ENCODE measurements around the gene PRG3. TPM values are rescaled to one million over a fixed set of nuclear protein-coding genes. Genes with fewer than 3 reads are reported as not detected.
A peak's percentile ranks its signal among the peaks of the same experiment; 100 is the strongest.

PRG3 gene
- total RNA-seq, 4 donors from 2014 or later = not detected

- Histone ChIP-seq H3K36me3 (no peaks in the 10 kb centered on the region), H3K27ac (no peak overlapping the region), H3K4me3 (no peak overlapping the region), H3K4me1 (peaks cover 23% of the 10 kb centered on the region), H3K27me3 (no peaks in the 10 kb centered on the region), H3K9me3 (no peaks in the 10 kb centered on the region)
- TF ChIP-seq POLR2A (IDR thresholded peaks at IDR 0.05) (no peak), EP300 (IDR thresholded peaks at IDR 0.05) (no peak), POLR2AphosphoS5 (IDR thresholded peaks at IDR 0.05) (no peak), CTCF (IDR thresholded peaks at IDR 0.05) (no peak)
- no peak for DNase-seq (ENCODE audit: low spot score in 2 of 2)
- WGBS = 86% methylated on average over 4 of the region's 4 CpGs
Observed at GRCh38 chr11:57353852-57354251, 27.1 kb downstream of the PRG3 start.

GRCh38 chr11:57353446-57353845, 27.5 kb downstream of the PRG3 start:
- no peaks in the 10 kb centered on the region for H3K36me3 ChIP-seq
- WGBS = 41% methylated on average over 4 of the region's 4 CpGs
- no peak overlapping the region for H3K27ac ChIP-seq

GRCh38 chr11:57353036-57353435, 27.9 kb downstream of the PRG3 start:
- 68% methylated on average over 5 of the region's 5 CpGs for WGBS
- no peaks in the 10 kb centered on the region for H3K9me3 ChIP-seq
- no peak for DNase-seq (ENCODE audit: low spot score in 2 of 2)
- H3K27ac ChIP-seq = no peak overlapping the region
- peaks cover 17% of the 10 kb centered on the region for H3K4me1 ChIP-seq
- H3K4me3 ChIP-seq = no peak overlapping the region
- H3K36me3 ChIP-seq = no peaks in the 10 kb centered on the region
- TF ChIP-seq POLR2A (IDR thresholded peaks at IDR 0.05) (no peak), POLR2AphosphoS5 (IDR thresholded peaks at IDR 0.05) (no peak), CTCF (IDR thresholded peaks at IDR 0.05) (no peak), EP300 (IDR thresholded peaks at IDR 0.05) (no peak)
- H3K27me3 ChIP-seq = no peaks in the 10 kb centered on the region

More at GRCh38 chr11:57353446-57353845, 27.5 kb downstream of the PRG3 start:
- H3K4me1 ChIP-seq = peaks cover 21% of the 10 kb centered on the region
- no peak for DNase-seq (ENCODE audit: low spot score in 2 of 2)
- H3K4me3 ChIP-seq = no peak overlapping the region
- H3K9me3 ChIP-seq = no peaks in the 10 kb centered on the region
- no peaks in the 10 kb centered on the region for H3K27me3 ChIP-seq
- TF ChIP-seq POLR2A (IDR thresholded peaks at IDR 0.05) (no peak), CTCF (IDR thresholded peaks at IDR 0.05) (no peak), POLR2AphosphoS5 (IDR thresholded peaks at IDR 0.05) (no peak), EP300 (IDR thresholded peaks at IDR 0.05) (no peak)

GRCh38 chr11:57349491-57350274, 31.3 kb downstream of the PRG3 start:
- DNase-seq (ENCODE audit: low spot score in 2 of 2) = peak; percentile 82 to 86
- no peaks in the 10 kb centered on the region for H3K9me3 ChIP-seq
- peaks cover 16% of the 10 kb centered on the region for H3K4me1 ChIP-seq
- H3K36me3 ChIP-seq = no peaks in the 10 kb centered on the region
- TF ChIP-seq CTCF (IDR thresholded peaks at IDR 0.05) = peak; percentile 35 to 90
- TF ChIP-seq POLR2A (IDR thresholded peaks at IDR 0.05) = no peak
- H3K27me3 ChIP-seq = no peaks in the 10 kb centered on the region
- WGBS = 41% methylated on average over 28 of the region's 31 CpGs
- no peak overlapping the region for H3K27ac ChIP-seq
- no peak overlapping the region for H3K4me3 ChIP-seq

DNA sequence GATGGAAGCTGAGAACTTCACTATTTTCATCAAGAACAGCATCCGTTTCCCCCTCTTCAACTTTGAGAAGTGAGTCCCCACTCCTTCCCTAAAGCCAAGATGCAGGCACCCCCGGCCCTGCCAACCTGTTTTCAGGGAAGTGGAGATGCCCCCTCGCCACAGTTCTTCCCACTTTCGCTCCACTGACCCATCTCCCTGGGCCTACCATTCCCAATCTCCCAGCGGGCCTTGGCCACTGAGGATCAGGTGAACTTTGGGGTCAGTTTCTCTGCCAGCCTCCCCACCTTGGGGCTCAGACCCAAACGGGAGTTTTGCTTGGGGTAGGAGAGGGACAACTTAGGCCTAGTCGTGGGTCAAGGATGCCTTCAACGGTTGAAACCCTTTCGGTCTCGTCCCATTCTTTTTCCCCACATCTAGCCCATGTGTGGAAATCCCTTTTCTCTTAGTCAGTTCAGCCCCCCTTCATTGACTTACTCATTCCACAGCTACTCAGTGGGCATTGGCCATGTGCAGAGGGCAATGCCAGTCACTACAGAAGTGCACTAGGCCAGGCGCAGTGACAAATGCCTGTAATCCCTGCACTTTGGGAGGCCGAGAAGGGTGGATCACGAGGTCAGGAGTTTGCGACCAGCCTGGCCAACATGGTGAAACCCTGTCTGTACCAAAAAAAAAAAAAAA, 32.2 kb downstream of the PRG3 start:
- Histone ChIP-seq H3K4me3 (no peak overlapping the region), H3K9me3 (no peaks in the 10 kb centered on the region), H3K27ac (no peak overlapping the region), H3K4me1 (peaks cover 11% of the 10 kb centered on the region), H3K27me3 (no peaks in the 10 kb centered on the region), H3K36me3 (no peaks in the 10 kb centered on the region)
- 88% methylated on average over 14 of the region's 14 CpGs for WGBS
- no peak for TF ChIP-seq POLR2A (IDR thresholded peaks at IDR 0.05)
- TF ChIP-seq CTCF (IDR thresholded peaks at IDR 0.05) = no peak
- TF ChIP-seq EP300 (IDR thresholded peaks at IDR 0.05) = no peak
- TF ChIP-seq POLR2AphosphoS5 (IDR thresholded peaks at IDR 0.05) = no peak
- no peak for DNase-seq (ENCODE audit: low spot score in 2 of 2)
